Measurements from ENCODE around the gene ALDH1L1. TPM values are rescaled to one million over a fixed set of nuclear protein-coding genes. Genes with fewer than 3 reads are reported as not detected.

The ALDH1L1 gene
- total RNA-seq, 2 experiments from 2014 or later: not detected

GRCh38 chr3:126117212-126117611, 63.2 kb downstream of the ALDH1L1 start:
- CTCF ChIA-PET: interaction anchor here (1.5 to 1.7 kb wide), 2 partner anchors 17 kb away, joined by 3 to 4 read pairs; no protein-coding TSS in a partner anchor
- H3K27ac Mint-ChIP-seq: no peak overlapping the region

GRCh38 chr3:126116526-126116925, 63.9 kb downstream of the ALDH1L1 start:
- intact Hi-C loops (cut with micrococcal nuclease): no loop called here
- Mint-ChIP-seq H3K36me3 (no peaks in the 10 kb centered on the region), H3K4me3 (no peak overlapping the region), H3K4me1 (ENCODE audit: low read depth) (no peaks in the 10 kb centered on the region), H3K27me3 (peaks cover 9% of the 10 kb centered on the region), H3K9me3 (no peaks in the 10 kb centered on the region), H3K27ac (no peak overlapping the region)
- DNase-seq: peak; percentile 1
- ChIA-PET CTCF (interaction anchor here (0.7 to 1.7 kb wide), 2 partner anchors 17 to 35 kb away, joined by 3 read pairs; no protein-coding TSS in a partner anchor), POLR2A (no interaction called here)

More at GRCh38 chr3:126117212-126117611, 63.2 kb downstream of the ALDH1L1 start:
- H3K9me3 Mint-ChIP-seq: no peaks in the 10 kb centered on the region
- intact Hi-C loops (cut with micrococcal nuclease): no loop called here
- no peaks in the 10 kb centered on the region for H3K36me3 Mint-ChIP-seq
- H3K27me3 Mint-ChIP-seq: peaks cover 9% of the 10 kb centered on the region
- H3K4me1 Mint-ChIP-seq (ENCODE audit: low read depth): no peaks in the 10 kb centered on the region
- peak; percentile 0 for DNase-seq
- POLR2A ChIA-PET: no interaction called here
- no peak overlapping the region for H3K4me3 Mint-ChIP-seq

GRCh38 chr3:126114443-126115386, 65.7 kb downstream of the ALDH1L1 start:
- H3K9me3 Mint-ChIP-seq: no peaks in the 10 kb centered on the region
- H3K4me3 Mint-ChIP-seq: no peak overlapping the region
- peaks cover 8% of the 10 kb centered on the region for H3K27me3 Mint-ChIP-seq
- no peak for DNase-seq
- intact Hi-C loops (cut with micrococcal nuclease): no loop called here
- CTCF ChIA-PET: no interaction called here
- no peak overlapping the region for H3K27ac Mint-ChIP-seq
- H3K36me3 Mint-ChIP-seq: no peaks in the 10 kb centered on the region
- POLR2A ChIA-PET: no interaction called here
- H3K4me1 Mint-ChIP-seq (ENCODE audit: low read depth): no peaks in the 10 kb centered on the region

- ChIA-PET POLR2A (no interaction called here), CTCF (no interaction called here)
- no peaks in the 10 kb centered on the region for H3K4me1 Mint-ChIP-seq (ENCODE audit: low read depth)
- H3K9me3 Mint-ChIP-seq: no peaks in the 10 kb centered on the region
- DNase-seq: peak; percentile 15
- H3K36me3 Mint-ChIP-seq: no peaks in the 10 kb centered on the region
- no peaks in the 10 kb centered on the region for H3K27me3 Mint-ChIP-seq
- H3K27ac Mint-ChIP-seq: no peak overlapping the region
- intact Hi-C loops (cut with micrococcal nuclease): no loop called here
- no peak overlapping the region for H3K4me3 Mint-ChIP-seq
Measured at GRCh38 chr3:126113733-126114442, 66.5 kb downstream of the ALDH1L1 start.

- Mint-ChIP-seq H3K27ac (no peak overlapping the region), H3K27me3 (no peaks in the 10 kb centered on the region), H3K36me3 (no peaks in the 10 kb centered on the region), H3K4me1 (ENCODE audit: low read depth) (no peaks in the 10 kb centered on the region), H3K9me3 (no peaks in the 10 kb centered on the region), H3K4me3 (no peak overlapping the region)
- peak; percentile 6 for DNase-seq
- POLR2A ChIA-PET: no interaction called here
- intact Hi-C loops (cut with micrococcal nuclease): no loop called here
- CTCF ChIA-PET: no interaction called here
Measured at GRCh38 chr3:126113238-126113555, 67.2 kb downstream of the ALDH1L1 start.

- ChIA-PET CTCF (no interaction called here), POLR2A (no interaction called here)
- H3K27ac Mint-ChIP-seq: no peak overlapping the region
- H3K27me3 Mint-ChIP-seq: no peaks in the 10 kb centered on the region
- H3K36me3 Mint-ChIP-seq: no peaks in the 10 kb centered on the region
- H3K9me3 Mint-ChIP-seq: no peaks in the 10 kb centered on the region
- H3K4me3 Mint-ChIP-seq: no peak overlapping the region
- intact Hi-C loops (cut with micrococcal nuclease): no loop called here
- no peaks in the 10 kb centered on the region for H3K4me1 Mint-ChIP-seq (ENCODE audit: low read depth)
- peak; percentile 0 for DNase-seq
Measured at GRCh38 chr3:126112531-126113237, 67.7 kb downstream of the ALDH1L1 start.

- no peak overlapping the region for H3K27ac Mint-ChIP-seq
- no peak overlapping the region for H3K4me3 Mint-ChIP-seq
- H3K4me1 Mint-ChIP-seq (ENCODE audit: low read depth): no peaks in the 10 kb centered on the region
- H3K36me3 Mint-ChIP-seq: no peaks in the 10 kb centered on the region
- no peaks in the 10 kb centered on the region for H3K9me3 Mint-ChIP-seq
- CTCF ChIA-PET: no interaction called here
- POLR2A ChIA-PET: no interaction called here
- intact Hi-C loops (cut with micrococcal nuclease): no loop called here
- H3K27me3 Mint-ChIP-seq: no peaks in the 10 kb centered on the region
- DNase-seq: peak; percentile 4
Measured at GRCh38 chr3:126111566-126112475, 68.6 kb downstream of the ALDH1L1 start.

- H3K27ac Mint-ChIP-seq: no peak overlapping the region
- H3K4me3 Mint-ChIP-seq: no peak overlapping the region
- H3K4me1 Mint-ChIP-seq (ENCODE audit: low read depth): no peaks in the 10 kb centered on the region
- DNase-seq: peak; percentile 1
- no peaks in the 10 kb centered on the region for H3K9me3 Mint-ChIP-seq
- H3K36me3 Mint-ChIP-seq: no peaks in the 10 kb centered on the region
- no peaks in the 10 kb centered on the region for H3K27me3 Mint-ChIP-seq
- intact Hi-C loops (cut with micrococcal nuclease): no loop called here
- ChIA-PET CTCF (no interaction called here), POLR2A (no interaction called here)
Measured at GRCh38 chr3:126111126-126111551, 69.2 kb downstream of the ALDH1L1 start.

- no peak overlapping the region for H3K27ac Mint-ChIP-seq
- intact Hi-C loops (cut with micrococcal nuclease): no loop called here
- POLR2A ChIA-PET: no interaction called here
- no peak overlapping the region for H3K4me3 Mint-ChIP-seq
- no peaks in the 10 kb centered on the region for H3K36me3 Mint-ChIP-seq
- H3K9me3 Mint-ChIP-seq: no peaks in the 10 kb centered on the region
- H3K27me3 Mint-ChIP-seq: no peaks in the 10 kb centered on the region
- H3K4me1 Mint-ChIP-seq (ENCODE audit: low read depth): no peaks in the 10 kb centered on the region
- peak; percentile 4 for DNase-seq
- CTCF ChIA-PET: no interaction called here
Measured at GRCh38 chr3:126110431-126111125, 69.8 kb downstream of the ALDH1L1 start.

- Mint-ChIP-seq H3K27ac (no peak overlapping the region), H3K4me3 (no peak overlapping the region), H3K4me1 (ENCODE audit: low read depth) (no peaks in the 10 kb centered on the region), H3K9me3 (no peaks in the 10 kb centered on the region), H3K36me3 (no peaks in the 10 kb centered on the region), H3K27me3 (no peaks in the 10 kb centered on the region)
- DNase-seq: peak; percentile 3
- CTCF ChIA-PET: no interaction called here
- POLR2A ChIA-PET: no interaction called here
- intact Hi-C loops (cut with micrococcal nuclease): no loop called here
Measured at GRCh38 chr3:126109880-126110235, 70.5 kb downstream of the ALDH1L1 start.

- no peak overlapping the region for H3K4me3 Mint-ChIP-seq
- no peaks in the 10 kb centered on the region for H3K36me3 Mint-ChIP-seq
Measured at GRCh38 chr3:126109146-126109879, 71.1 kb downstream of the ALDH1L1 start.

More at GRCh38 chr3:126109146-126109879, 71.1 kb downstream of the ALDH1L1 start:
- intact Hi-C loops (cut with micrococcal nuclease): no loop called here
- no peak for DNase-seq
- Mint-ChIP-seq H3K9me3 (no peaks in the 10 kb centered on the region), H3K27ac (no peak overlapping the region), H3K4me1 (ENCODE audit: low read depth) (no peaks in the 10 kb centered on the region), H3K27me3 (no peaks in the 10 kb centered on the region)
- POLR2A ChIA-PET: no interaction called here
- CTCF ChIA-PET: no interaction called here
